NCI-H187 treated with DMSO at 0.1 percent for 48 hours (cell line): ENCODE data around the gene CYB5RL.
"Not testable (repeated sequence)": the region's sequence is repeated elsewhere in the genome, so short reads cannot be mapped to it uniquely, and the experiment has no call there.

Source experiments
- DNase-seq: peaks from one replicate; lab custom pipeline; 2025; lab: John Stamatoyannopoulos, UW

CYB5RL gene

DNA sequence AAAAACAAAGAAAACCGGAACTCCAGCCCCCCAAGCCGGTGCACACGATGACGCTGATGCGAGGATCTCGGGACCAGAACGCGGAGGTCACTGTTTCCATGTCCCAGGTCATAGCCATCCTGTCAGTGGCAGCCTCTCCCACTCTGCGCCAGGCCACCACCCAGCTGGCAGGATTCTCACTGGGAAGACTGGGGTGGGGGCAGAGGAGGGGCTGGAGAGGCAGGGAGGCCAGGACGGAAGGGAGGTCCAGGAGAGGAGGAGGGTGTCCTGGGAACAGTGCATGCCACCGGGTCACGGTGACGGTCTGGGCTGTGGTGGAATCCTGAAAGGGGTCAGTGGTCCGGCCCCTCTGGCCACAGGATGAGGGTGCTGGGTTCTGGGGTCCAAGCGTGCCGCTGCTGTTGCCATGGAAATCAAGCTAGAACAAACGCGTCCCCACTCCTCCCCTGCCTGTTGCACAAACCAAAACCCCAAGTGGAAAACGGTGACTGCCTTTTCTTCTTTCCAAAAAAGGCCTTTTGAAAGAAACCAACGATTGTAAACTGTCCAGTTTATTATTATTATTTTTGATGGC, 26.2 kb upstream of the CYB5RL start:
- DNase-seq = no peak

DNA sequence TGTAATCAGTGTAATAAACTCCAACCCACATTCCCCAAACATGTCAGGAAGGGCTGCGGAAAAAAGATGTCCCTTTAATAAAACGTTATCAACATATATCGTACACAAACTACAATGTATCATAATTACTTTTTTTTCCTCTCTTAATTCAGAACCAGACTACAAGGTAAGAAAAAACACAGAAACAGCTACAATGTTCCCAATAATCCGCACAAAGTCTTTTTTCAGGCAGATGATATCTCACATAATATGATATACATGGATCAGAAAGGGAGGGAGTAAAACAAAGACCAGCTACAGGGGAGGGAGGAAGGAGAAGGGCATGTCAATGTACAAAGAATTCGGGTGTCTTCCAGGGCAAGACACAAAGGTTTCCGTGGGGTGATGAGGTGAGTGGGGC, 25.5 kb upstream of the CYB5RL start:
- DNase-seq = no peak

DNA sequence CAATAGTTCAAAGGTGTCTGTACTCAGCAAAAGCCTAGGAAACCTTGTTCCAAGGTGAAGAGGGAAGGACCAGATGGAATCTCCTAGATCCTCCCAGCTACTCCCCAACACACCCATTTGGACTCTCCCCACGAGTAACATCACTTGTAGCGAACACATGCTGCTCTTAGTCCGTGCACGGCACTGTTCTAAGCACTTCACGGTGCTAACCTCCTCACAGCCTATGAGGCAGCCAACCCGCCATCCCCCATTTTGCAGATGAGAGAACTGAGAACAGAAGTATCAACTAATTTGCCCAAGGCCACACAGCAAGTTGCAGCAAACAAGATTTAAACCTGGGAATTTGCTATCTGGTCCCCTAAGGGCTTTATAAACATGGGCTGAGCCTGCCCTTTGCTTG, 24.4 kb upstream of the CYB5RL start:
- DNase-seq = no peak

DNA sequence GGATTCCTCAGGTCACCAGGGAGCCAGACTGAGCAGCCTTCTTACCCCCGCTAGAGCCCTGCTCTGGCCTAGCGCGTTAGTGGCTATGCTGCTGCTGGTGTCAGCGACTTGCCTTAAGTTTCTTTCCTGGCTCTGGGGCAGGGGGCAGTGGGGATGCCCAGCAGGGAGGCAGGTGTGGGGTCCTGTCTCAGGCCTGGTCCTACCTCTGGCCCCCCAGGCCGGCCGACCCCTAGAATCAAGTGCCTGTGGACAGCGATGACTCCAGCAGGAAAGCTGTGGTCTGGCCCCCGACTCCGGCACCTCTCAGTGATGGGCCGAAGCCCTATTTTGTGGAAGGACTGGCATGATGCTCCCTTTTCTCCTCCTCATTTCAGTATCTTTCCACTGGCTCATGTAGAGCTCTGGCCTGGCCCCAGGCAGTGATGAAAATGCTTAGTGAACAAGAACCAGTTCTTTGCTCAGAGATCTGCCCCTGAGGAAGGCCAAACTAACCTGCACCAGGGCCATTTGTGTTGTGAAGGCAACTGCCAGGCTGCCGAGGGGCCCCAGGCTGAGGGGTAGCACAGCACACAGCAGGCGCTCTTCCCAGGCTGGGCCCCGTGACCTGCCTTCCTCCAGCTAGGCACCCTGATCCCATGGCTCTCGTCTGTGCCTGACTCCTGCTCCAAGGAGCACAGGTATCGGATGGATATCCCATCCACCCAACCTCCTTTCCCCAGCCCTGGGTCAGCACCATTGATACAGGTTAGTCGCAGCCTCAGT, 23.8 kb upstream of the CYB5RL start:
- DNase-seq = no peak

DNA sequence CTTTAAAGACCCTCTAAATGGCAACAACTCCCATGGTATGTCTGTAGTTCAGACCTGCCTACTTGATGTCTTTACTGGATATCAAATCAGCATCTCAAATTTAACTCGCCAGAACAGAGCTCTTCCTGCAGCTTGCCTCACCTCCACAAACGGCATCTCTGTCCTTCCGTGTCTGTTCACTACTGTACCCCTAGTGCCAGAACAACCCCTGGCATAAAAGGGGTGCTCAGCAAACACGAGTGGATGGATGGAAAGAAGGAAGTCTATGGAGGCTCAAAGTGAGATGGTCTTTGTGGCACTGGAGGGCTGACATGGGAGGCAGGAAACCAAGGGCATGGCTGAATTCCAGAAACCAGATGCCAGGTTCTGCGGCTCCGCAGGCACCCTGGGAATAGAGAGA, 22.9 kb upstream of the CYB5RL start:
- DNase-seq = no peak

DNA sequence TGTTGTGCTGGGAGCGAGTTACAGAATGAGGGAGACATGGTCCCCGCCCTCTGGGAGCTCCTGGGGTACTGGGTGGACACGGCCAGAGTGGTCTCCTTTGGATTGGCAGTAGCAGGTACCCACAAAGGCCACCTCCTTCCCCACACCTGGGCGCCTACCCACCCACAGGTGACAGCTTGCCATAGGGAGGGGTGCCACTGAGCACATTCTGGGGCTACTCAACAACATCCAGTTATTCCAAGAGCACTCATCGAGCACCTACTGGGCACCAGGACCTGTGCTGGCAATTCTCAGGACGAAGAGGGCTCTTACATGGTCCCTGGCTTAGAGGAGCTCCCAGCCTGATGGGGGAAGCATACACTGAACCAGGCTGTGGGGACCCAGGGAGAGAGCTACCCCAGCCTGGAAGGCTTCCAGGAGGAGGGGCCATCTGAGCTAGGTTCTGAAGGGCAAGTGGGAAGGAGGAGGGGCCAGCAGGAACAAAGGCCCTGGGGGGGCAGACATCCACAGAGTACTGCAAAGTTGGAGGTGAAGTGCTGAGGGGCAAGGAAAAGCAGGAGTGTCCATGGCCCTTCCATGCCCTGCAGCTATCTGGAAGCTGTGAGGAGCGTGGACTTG, 22.1 kb upstream of the CYB5RL start:
- no peak for DNase-seq

DNA sequence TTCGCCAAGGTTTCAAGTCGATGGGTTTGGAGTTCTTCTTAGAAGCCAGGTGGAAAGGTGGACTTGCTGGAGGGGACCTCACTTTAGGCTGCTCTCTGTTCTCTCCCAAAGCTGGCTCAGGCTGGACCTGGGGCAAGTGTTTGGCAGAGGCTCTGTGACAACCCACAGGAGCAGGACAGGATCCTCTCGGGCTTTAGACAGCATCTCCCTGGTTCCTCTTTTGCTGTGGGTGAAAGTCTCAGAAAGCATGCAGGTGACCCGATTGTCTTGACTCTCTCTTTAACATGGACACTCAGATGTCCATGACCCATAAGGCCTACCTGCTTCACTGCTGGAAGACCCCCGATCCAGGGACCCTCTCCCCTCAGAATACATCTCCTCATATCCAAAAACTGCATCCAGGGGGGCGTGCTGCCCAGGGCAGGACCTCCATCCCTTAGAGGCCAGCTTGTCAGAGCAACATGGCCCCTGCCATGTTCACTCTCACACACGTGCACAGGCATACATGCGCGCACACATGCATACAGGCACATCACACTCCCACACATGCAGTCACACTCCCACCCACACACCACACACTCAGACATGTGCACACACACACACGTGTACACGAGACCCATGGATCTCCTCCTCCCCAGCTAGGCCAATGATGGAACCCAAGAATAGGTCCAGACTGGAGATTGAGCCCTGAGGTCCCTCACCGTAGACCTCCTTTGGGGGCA, 21.4 kb upstream of the CYB5RL start:
- DNase-seq = no peak

DNA sequence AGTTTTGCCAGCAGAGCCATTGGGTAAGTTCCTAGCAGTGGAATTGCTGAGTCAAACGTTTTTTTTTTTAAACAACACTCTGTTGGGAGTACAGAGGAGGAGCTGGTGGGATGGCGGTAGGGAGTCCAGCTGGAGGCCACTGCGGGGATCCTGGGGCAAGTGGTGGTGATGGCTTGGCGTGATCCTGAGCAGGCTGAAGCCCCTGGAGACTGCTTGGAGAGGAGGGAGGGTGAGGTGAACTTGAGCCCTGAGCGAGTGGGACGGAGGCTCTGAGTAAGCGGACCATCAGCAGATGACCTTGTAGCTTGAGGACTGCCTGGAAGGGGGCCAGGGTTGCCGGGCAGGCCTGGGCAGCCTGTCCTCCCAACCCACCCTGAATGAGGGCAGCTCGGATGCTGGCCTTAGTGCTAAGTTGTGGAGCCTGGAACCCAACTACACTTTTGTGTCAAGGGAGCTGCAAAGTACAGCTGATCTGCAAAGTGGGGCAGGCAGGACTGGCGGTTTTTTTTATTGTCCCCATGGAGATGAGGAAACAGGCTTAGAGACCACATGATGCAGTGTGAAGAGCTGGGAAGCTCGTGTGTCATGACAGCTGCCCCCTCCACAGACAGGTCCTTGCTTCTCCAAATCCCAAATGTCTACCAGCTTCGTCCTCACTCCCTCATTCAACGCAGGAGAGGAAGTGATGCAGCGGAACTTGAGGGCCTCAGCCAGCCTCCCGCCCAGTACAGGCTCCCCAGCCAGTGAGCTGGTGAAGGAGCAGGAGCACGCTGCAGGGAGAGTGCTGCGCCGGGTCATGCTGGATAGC, 20.4 kb upstream of the CYB5RL start:
- DNase-seq = no peak

DNA sequence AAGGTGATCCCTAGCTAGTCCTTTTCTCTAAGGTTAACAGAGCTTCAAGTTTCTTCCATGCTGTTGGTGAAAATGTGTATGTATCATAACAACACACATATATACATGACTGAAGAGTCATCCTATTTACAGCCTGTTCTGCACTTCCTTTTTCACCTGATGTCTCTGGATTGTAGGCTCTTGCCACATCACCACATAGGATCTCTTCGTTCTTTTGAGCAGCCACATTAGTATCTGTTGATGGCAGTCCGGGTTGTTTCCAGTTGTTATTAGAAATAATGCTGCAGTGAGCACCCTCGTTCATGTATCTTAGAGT, 19.8 kb upstream of the CYB5RL start:
- no peak for DNase-seq

DNA sequence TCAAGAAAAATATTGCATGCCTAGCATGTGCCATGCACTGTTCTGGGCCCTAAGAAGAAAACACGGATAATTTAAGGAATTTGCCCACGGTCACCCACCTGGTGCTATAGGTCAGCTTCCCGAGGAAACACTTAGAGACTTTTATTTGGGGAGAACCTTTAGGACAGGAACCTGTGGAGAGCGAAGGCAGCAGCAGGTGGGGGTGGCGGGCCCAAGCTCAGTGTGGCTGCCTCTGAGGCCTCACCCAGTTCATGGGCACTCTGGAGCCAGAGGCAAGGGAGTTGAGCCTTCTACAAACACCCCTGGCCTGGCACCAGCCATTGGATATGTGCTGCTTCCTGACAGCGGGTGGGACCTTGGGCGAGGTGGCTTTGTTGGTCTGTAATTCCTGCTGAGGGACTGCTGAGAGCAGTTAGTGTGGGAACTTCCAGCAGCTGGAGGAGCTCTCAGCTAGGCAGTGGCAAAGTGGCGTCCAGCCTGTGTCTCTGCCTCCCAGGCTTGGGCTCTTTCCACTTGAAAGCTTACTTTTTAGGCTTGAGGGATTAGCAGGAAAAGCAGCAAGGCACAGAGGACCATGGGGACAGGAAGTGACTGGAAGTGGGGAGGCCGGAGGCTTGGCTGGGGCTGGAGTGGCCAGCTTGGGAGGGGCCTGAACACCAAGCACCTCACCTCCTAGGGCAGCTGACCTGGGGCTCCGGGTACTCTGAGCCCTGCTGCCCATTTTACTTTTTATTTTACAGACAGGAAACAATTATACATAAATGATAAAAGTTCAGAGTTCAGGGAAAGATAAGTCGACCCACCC, 19.3 kb upstream of the CYB5RL start:
- no peak for DNase-seq

DNA sequence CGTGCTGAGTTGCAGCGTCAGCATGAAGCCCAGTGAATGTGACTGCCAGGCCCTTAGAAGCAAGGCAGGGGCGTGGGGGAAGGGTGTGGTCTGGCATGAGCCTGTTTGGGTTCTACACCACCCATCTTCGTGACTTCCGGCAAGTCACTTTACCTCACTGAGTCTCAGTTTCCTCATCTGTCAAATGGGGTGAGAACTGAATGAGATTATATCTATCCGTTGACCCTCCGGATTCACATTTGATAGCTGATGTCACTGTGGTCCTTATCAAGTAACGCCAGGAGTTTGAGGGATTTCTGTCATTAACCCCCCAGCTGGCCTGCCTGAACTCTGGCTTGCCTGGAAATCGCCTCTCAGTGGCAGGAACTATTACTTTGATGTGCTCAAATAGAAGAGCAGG, 15.7 kb upstream of the CYB5RL start:
- no peak for DNase-seq

DNA sequence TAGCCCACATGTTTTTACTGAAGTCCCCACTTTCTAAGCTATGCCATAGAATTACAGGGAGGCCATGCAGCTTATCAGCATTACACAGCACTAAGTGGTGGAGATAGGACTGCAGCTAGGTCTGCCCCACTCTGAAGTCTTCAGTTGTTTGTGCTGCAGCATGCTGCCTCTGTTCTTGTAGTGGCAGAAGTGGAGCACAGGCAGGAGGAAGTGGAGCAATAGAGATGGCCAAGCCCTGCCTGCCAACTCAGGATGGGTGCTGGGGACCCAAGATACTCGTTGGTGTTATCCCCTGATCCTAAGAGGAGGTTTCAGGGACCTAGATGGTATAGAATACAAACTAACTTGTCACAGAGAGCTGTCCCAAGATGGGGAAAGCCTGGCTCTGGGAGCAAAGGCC, 13.0 kb upstream of the CYB5RL start:
- DNase-seq = no peak

DNA sequence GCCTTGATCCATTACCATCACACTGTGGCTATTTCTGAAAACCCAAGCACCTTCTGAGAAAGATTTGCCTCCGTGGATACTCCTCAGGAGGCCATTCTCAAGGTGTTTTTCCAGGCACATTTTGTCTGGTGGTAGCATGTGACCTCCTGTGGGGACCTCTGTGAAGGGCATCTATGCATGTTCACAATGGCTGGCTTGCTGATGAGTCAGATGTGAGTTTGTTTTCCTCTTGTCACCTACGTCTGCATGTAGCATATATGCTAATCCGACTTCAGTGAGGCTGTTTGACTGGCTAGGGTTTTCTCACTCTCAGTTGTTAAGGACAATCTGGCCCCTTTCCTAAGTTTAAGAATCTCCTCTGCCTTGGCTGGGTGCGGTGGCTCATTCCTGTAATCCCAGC, 8.1 kb upstream of the CYB5RL start:
- not testable (repeated sequence) for DNase-seq

DNA sequence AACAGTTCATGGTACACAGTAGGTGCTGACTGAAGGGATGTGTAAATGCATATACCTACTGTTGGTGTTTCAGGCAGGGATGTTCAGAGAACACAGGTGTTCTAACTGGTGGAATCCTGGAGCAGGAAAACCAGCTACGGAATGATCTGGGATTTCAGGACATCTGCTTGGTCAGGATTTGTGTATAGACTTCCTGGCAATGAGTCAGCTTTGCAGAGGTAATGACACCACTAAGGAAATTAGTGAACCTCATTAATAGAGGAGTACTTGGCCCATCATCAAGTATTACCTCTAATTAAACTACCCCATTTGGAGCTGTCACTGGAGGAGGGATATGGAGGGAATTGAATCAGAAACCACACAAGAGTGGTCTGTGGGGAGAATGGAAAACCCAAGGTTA, 7.5 kb upstream of the CYB5RL start:
- no peak for DNase-seq

DNA sequence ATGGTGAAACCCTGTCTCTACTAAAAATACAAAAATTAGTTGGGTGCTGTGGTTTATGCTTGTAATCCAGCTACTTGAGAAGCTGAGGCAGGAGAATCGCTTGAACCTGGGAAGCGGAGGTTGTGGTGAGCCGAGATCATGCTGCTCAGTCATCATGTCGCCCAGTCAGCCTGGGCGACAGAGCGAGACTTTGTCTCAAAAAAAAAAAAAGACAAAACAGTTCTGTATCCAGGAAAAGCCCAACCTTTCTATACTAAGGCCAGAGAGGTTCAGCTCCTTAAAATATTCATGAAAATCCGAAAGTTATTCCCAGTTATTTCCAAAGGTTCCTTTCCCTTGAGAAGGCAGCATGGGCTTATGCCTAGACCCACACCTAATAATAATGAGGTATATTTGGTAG, 4.4 kb upstream of the CYB5RL start:
- DNase-seq = no peak

DNA sequence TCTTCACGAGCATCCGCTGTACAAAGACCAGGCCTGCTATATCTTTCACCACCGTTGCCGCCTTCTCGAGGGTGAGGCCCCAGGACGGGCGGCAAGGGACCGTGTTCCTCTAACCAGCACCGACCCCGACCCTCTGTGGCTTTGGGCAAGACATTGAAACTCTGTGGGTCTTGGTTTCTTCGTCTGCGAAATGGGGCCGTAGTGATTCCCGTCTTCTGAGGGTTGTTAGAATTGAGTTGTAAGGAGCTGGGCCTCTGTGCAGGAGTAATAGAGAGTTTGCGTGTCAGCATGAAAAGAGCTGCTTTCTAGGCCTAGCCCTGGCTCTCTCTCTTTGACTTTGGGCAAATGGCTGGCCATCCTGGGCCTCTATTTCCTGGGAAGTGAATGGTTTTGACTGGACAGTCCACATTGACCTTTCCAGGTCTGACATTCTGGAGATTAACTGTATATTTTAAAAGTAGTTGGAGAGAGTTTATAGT, 728 bp upstream of the CYB5RL start:
- no peak for DNase-seq

DNA sequence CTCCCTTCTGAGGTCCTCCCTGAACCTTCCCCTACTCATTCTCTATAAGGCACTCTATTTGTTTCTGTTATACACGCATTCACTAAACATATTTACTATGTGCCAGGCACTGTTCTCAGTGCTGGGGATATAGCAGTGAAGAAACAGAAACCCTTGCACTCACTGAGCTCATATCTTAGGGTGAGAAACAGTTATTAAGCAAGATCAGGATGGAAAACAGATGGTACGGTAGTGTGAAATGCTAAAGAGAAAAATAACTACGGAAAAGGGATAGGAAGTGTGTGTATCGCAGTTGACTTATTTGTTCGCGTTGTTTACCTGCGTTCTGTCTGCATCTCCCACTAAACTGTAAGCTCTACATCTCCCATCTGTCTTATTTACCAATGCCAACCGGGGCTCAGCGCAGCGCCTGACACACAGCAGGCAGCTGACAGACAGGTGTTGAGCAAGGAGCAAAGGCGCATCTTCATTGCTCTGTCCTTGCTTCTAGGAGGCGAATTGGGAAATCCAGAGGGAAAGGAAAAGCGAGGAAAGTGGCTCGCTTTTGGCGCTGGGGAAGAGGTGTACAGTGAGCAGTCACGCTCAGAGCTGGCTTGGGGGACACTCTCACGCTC, 572 bp downstream of the CYB5RL start:
- no peak for DNase-seq

DNA sequence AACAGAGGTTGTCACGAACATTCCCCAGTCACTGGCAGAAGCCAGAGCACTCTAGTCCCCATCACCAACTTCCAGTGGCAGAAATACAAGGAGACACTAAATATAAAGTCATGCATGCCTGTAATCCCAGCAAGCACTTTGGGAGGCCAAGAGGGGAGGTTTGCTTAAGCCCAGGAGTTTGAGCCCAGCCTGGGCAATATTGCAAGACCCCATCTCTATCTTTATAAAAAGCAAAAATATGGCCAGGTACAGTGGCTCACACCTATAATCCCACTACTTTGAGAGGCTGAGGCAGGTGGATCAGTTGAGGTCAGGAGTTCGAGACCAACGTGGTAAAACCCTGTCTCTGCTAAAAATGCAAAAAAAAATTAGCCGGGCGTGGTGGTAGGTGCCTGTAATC, 6.4 kb downstream of the CYB5RL start:
- no peak for DNase-seq

DNA sequence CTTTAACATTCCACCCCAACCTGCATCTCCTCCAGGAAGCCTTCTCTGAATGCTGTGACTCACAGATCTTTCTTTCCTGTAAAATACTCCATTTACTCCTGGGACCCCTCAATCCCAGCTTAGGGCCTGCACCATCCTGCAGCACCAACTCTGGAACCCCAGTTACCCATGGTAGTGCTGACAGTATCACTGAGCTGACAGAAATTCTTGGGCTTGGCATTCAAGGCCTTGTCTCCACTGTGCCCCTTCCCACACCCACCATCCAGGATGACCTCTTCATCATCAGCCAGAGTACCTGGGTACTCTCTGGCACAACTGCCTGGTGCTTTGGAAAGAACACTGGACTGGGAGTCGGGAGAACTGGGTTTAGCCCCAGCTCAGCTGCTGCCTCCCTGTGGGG, 8.3 kb downstream of the CYB5RL start:
- no peak for DNase-seq

DNA sequence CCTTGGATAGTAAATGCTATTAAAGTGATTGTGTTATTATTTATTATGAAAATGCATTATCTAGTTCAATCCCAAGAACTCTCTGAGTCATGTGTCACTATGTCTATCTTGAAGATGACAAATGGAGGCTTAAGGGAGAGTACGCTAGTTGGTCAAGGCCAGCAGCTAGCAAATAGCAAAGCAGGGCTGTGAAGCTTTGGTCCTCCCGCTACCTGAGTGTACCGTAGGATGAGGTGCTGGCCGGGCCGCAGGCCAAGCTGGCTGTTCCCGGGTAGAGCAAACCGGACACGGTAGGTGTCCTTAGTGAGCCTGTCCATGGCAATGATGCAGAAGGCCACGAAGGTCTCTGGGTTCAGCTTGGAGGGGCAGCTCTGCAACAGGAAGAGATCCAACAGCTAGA, 9.3 kb downstream of the CYB5RL start:
- DNase-seq = no peak

DNA sequence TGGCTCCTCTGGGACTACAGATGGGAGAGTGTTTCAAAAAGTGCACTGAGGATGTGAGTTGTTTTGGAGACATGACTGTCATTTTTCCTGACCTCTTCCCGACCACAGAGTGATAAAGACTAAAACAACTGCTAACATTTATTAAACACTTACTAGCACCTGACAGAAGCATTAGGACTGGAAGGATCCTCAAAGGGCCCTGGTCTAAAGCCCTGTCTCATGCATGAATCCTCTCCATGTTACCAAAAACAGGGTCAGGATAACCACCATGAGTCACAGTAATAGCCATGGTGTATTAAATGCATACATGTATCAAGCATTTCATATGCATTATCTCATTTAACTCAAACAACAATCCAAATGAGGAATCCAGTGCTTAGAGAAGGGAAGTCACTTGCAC, 11.5 kb downstream of the CYB5RL start:
- DNase-seq = no peak
